Mammary epithelial cell (primary cell): ENCODE measurements around the gene SLC7A1.

Experiments used
- CTCF ChIP-seq, 2 donors: IDR thresholded peaks in 1 of 2; conservative IDR thresholded peaks in 1 of 2; 2 replicates each; pipeline ENCODE4 v1.5.1; 2011 to 2012; ENCODE audit warnings: inconsistent platforms in 2 of 2, low read length in 2 of 2, mild to moderate bottlenecking in 2 of 2, control low read depth in 1 of 2, low read depth in 1 of 2; ENCODE audit not compliant: insufficient read depth in 1 of 2; ENCODE audit errors: extremely low read depth in 1 of 2
- EZH2 ChIP-seq: IDR thresholded peaks from 2 replicates; pipeline ENCODE4 v1.6.1; 2012; ENCODE audit warnings: low read length, inconsistent platforms, borderline replicate concordance

DNA sequence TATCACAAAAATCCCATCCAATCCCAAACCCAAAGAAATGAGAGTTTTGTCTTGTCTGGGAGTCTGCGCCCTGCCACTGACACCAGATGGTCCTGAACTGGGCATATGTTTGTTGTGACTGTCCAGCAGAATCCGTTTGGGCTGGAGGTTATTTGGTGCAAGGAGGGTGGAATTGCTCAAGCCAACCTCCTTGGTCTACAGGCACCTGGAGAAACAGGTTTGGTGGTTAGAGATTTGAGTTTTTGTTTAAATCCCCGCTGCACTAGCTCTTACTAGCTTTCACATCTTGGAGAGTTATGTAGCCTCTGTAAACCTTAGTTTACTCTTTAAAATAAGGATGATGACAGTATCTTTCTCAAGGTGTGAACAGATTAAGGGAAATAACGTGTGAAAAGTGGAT is 101.7 kb downstream of the SLC7A1 start:
- no peak for TF ChIP-seq CTCF (conservative IDR thresholded peaks at IDR 0.05 in 1 of 2, IDR thresholded peaks at IDR 0.05 in 1 of 2; ENCODE audit: extremely low read depth in 1 of 2, insufficient read depth in 1 of 2, low read depth in 1 of 2, low read length in 2 of 2)
- TF ChIP-seq EZH2, result no peak
